GM10847 (cell line): ENCODE results near the gene CACNA2D3.

Experiments used
- POLR2A ChIP-seq: IDR thresholded peaks from 2 replicates; pipeline ENCODE4 v1.6.1; 2011; ENCODE audit not compliant: insufficient read length; ENCODE audit errors: extremely low read depth

The CACNA2D3 gene

DNA sequence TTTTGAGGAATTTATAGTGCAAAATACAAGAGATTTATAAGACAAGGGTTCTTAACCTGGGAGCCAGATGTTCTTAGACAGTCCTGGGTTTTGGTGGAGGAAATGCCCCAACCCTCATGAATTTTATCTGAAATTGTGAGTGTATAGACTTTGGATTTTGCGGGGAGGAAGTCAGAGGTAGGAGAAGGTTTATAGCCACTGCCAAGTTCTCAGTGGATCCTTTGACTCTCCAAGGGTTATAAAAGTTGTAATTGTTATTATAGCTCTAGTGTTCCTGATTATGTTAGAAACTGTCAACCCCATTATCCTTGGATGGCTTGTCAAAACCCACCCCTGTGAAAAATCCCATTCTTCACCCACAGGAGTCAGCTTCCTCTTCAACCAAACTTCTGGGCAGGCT lies 621.9 kb downstream of the CACNA2D3 start:
- TF ChIP-seq POLR2A, result no peak

DNA sequence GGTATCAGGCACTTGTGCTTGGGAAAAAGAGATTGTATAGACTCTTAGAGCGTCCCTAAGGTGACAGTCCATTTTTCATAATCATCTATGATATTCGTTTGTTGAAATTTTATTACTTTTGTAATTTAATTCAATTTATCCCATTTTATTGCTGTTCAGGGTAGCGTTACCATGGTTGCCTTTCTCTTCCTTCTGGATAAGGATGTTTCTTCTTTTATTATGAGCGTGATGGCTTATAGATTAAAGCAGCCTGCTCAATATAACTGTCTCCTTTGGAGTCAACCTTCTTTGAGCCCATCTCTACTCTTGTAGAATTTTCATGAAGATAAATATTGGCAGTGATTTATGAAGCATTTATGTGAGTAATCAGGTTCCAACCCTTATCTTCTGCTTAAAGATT lies 623.5 kb downstream of the CACNA2D3 start:
- TF ChIP-seq POLR2A, result no peak

DNA sequence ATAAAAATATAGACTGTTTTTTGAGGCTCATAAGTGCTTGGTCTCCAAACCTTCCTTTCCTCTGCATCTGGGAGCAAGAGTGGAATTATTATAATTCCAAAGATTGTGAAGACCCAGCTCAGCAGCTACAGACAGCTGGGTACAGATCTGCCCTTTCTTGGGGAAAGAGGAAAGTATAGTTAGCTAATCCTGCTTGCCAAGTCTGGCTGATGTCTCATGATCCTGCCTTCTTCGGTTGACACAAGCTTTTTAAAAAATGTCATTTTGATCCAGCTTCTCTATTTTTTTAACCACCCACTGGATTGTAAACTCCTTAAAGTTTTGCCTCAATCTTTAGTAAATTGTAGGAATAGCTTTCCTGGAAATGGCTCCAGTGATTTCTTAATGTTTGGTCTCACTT lies 624.4 kb downstream of the CACNA2D3 start:
- TF ChIP-seq POLR2A, result no peak

DNA sequence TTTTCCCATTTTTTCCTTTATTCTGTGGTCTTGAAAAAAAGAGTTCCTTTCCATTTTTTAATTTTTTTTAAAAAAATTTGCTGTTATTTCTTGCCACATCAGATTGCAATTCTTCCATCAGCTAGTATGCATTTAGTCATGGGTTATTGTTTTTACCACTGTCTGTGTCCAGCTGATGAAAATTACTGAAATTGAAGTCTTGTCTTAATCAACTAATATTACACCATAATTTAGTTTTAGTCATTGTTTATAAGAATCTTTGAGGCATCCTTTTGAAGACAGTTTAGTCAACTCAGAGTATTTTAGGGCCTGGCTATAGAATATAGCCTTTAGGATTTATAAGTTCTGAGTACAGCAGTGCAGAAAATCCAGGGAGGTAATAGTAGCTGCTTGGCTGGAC lies 633.4 kb downstream of the CACNA2D3 start:
- no peak for TF ChIP-seq POLR2A

DNA sequence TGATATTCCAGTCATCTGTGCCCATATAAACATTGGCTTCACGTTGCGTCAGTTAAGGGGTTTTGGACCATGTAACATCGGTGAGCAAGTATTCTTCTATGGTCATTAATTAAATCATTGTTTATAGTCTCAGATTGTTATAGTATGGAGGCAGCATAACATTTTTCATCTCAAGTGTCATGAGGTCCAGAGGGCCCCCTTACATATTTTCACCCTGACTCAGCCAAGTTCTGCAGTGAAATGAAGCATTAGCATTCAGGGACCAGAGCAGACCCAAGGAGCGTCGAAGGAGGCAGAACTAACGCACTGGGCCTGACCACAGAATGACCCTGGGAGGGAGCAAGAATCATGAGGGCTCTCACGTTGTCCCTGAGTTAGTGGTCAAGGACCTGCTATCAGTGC lies 634.0 kb downstream of the CACNA2D3 start:
- no peak for TF ChIP-seq POLR2A

DNA sequence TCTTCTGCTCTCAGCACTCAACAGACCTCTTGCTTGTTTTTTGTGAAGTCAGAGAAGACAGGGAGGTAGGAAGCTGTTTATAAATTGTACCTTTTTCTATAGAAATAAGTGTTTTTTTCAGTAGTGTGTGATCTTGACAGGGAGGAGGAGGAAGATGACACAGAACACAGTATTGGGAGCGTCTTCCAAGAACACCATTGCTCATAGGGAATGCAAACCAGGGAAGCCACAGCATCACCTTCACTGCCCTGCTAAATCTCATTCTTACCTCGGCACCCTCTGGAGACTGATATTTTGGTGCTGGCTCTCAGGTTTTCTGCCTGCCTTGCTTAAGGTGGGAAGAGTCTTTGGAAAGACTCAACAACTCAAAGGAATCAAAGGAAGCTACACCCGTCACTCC lies 636.1 kb downstream of the CACNA2D3 start:
- TF ChIP-seq POLR2A, result no peak

DNA sequence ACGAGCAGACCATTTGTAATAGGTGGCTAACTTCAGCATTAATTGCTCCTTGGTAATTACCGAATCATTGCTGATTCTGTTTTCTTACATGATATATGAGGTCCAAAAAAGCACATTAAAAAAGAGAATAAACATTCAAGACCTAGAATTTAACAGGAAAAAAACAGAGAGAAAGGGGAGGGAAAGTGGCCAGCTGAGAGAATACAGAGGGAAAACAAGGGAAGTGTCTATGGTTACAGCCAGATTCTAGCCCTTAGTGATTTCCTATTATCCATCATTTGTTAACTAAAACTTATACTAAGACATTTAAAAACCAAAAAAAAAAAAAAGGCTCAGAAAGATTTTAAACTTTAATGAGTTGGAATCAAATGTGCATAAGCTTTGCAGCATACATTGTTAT lies 636.8 kb downstream of the CACNA2D3 start:
- TF ChIP-seq POLR2A, result no peak

DNA sequence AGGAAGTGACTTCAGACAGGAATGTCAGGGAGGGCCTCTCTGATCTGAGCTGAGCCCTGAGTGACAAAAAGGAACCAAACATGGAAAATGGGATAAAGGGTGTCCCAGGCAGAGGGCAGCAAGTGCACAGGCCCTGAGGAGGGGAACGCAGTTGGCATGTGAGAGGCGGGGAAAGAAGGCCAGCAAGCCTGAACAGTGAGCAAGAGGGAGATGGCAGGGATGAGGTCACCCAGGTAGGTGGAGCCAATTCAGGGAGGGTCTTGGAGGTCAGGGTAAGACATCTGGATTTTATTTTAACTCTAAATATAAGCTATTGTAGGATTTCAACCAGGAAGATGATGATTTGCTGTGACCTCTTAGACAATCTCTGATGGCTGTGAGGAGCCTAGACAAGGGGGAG lies 637.8 kb downstream of the CACNA2D3 start:
- no peak for TF ChIP-seq POLR2A

DNA sequence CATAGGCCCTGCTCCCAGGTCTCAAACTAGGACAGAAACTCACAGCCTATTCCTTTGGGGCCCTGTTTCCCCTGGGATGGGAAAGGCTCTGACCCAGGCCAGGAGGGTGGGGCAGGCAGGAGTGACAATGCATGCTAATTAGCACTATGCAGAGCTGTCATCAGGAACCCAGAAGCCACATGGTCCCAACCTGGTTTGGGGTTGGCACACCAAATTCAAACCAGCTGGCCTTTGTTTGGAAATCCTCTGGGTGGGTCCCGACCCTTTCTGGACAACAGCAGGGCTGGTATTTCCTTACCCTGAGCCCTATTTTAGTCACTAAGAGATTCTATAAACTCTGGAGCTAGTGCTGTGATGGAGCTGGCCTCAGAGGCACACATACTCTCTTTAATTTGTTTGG lies 639.3 kb downstream of the CACNA2D3 start:
- TF ChIP-seq POLR2A, result no peak

DNA sequence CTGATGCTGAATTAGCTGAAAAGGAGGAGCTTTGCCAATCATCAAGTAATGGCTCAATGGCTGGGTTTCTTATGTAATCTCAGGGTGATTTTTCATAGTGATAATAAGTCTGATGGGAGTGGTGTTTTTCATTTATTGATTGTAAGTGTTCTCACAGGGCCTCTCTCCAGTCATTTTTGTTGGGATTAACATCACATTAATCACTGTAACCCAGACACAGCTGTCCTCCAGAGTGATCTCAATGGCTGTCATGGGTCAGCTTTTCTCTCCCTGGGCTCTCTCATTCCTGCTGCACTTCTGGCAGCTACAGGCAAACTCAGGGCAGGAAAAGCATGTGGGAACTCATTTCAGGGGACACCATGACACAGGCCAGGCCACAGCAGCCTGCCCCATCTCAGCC lies 642.6 kb downstream of the CACNA2D3 start:
- TF ChIP-seq POLR2A, result no peak

DNA sequence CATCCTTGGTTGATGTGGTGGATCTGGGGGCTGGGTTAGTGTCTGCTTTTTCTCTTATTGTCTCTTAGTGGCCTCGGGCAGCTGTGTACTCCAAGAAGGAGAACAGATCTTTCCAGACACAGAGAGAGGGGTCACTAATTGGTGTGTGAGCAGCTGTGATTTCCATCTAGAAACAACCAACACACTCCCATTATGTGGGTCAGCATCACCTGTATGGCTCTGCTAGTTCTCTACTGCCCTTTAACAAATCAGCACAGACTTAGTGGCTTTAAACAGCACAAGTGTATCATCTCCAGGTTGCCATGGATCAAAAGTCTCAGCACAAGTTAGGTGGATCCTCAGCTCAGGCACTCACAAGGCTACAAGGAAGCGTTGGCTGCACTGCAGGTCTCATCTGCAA lies 648.7 kb downstream of the CACNA2D3 start:
- no peak for TF ChIP-seq POLR2A

DNA sequence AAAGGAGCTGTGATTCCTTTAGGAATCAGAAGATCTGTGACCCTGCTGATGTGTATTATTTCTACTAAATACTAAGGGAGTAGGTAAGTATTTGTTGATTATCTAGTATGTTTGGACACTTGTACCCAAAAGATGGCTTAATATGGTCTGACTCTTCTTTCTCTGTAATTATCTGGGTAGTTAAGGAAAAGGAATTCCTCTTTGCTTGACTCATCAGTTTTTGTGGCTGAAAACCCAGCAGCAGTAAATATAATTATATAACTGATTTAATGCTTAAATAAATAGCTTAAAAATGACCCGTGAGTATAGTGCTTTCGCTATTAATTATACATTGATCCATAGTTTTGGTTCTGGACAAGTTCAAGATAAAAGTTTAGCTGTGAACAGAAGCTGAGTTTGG lies 649.7 kb downstream of the CACNA2D3 start:
- TF ChIP-seq POLR2A, result no peak

DNA sequence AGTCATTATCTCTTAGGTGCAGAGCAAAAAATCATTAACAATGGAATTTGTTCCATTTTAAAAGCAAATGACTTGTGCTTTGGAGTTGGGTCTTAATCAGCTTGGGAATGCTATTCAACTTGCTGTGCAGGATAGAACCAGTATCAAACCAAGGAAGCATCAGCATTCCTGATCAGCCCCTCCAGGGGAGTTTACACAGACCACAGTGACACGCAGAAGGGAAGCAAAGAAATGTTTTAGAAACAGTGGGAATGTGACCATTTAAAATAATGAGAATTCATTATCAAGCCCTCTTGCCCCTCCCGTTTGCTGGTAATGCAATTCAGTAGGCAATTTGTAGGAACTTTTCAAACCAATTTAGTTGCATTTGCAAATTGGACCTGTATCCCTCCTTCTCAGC lies 650.4 kb downstream of the CACNA2D3 start:
- TF ChIP-seq POLR2A, result no peak

DNA sequence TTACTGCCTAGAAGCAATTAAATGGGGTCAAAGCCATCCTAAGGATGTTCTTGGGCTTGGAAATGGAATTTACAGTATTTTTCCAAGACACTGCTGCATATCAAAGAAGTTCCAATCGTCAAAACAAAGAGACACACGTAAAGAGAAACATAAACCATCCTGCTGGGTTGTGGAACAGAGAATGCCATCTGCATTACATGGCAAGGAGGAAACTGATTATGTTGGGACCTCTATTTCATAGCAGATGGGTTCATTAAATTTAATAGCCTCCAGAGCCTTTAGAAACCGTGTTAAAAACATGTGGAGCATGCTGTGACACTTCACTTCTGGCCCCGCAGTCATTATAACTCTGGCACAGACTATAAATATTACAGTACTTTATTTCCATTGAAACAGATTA lies 650.9 kb downstream of the CACNA2D3 start:
- TF ChIP-seq POLR2A, result no peak

DNA sequence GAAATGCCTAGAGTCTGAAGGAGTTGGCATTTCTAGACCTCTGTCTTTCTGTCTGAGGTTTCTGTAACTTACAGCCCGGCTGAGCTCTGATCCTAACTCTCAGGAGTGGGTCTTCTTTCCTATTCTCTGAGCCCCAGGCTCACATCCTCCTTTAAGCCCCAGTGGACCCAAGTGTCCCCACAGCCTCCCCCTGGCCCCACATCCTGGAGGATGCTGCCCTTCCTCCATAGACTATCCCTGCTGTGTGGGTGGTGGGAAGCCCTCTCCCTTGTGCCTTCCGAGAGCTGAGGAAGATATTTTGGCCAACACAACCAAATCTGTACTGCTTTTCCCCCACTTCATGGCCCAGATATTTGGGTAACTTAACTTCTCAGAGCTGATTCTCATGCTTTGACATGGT lies 654.2 kb downstream of the CACNA2D3 start:
- TF ChIP-seq POLR2A, result no peak

DNA sequence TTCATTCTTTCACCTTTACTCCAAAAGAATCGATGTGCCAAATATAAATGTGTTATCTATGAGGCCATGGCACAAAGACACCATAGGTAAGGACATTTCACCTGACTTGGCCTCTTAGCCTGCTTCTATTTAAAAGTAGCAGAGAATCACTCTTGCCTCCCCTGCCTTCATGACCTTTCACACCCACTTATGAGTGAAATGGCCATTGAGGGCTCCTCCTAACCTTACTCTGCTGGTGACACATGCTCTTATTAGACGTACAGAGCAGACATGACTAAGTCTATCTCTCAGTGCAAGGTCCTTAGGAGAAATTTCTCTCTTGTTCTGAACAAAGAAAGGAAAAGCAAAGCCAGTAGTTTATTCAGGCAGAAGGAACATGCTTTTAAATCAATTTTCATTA lies 654.8 kb downstream of the CACNA2D3 start:
- no peak for TF ChIP-seq POLR2A

DNA sequence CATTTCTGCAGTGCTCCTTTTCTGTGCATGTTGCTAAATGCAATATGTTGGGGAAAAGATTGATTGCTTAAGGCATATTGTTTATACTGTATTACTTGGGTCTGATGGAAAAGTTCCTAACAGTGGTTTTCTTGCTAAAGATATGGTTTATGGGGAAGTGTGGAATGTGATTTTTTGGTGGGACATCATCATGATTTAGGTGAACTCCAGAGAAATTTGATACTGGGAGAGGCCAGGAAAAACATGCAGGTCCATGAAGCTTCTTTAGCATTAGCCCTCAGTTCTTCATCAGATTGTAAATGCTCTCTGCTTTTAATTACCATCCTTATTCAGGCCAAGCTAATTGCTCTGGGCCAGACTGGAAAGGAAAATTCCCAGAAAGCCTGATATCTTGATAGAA lies 658.0 kb downstream of the CACNA2D3 start:
- TF ChIP-seq POLR2A, result no peak

DNA sequence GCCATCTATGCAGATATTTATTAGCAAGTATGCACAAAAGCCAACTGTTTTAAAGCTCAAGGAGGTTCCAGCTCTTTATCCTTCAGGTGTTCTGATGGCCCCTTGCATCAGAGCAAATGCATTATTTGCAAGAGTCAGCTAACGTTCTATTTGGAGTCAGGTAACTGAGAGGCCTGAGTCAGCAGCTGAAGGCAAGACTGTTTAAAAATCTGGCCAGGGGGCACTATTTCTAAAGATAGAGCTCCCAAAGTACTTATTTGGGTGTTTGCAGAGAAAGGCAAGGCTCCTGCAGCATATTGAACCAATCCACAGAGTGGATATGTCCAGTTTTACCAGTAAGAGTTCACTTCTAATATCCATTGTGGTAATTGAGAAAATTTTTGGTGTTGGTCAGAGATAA lies 659.4 kb downstream of the CACNA2D3 start:
- TF ChIP-seq POLR2A, result no peak
